Activated CD8-positive, alpha-beta memory T cell treated with anti-CD3 and anti-CD28 coated beads, Interleukin-2, amount 10 ng/mL, durations not matched to agents 7 days and 5 days (primary cell): ENCODE data around the gene EIF2B4. TPM values are rescaled to one million over a fixed set of nuclear protein-coding genes. Genes with fewer than 3 reads are reported as not detected.

ENCODE experiments used
- ATAC-seq: fragments of 150-1000 bp; cut with Tn5 transposase; one replicate; pipeline ENCODE4 v1.10.0; 2021; ENCODE audit warnings: moderate library complexity
- CTCF ChIA-PET: fragments of 350-600 bp; sonication (Branson Sonifier 250); formaldehyde crosslinking; loops from one replicate; lab custom pipeline; 2021; ENCODE audit warnings: antibody characterized with exemption; lab: Charles Lee
- DNase-seq: peaks from one replicate; pipeline ENCODE4 v3.0.0-alpha.2; 2020
- H3K27ac Mint-ChIP-seq: one replicate; pipeline ENCODE4 v1.8.0; 2021; ENCODE audit warnings: mild to moderate bottlenecking, mixed read lengths
- H3K27me3 Mint-ChIP-seq: one replicate; pipeline ENCODE4 v1.8.0; 2021; ENCODE audit warnings: mixed read lengths
- H3K36me3 Mint-ChIP-seq: one replicate; pipeline ENCODE4 v1.8.0; 2021; ENCODE audit warnings: mild to moderate bottlenecking, mixed read lengths
- H3K4me1 Mint-ChIP-seq: one replicate; pipeline ENCODE4 v1.8.0; 2021; ENCODE audit warnings: mixed read lengths
- H3K4me3 Mint-ChIP-seq: one replicate; pipeline ENCODE4 v1.8.0; 2021; ENCODE audit warnings: mild to moderate bottlenecking, moderate library complexity, mixed read lengths
- H3K9me3 Mint-ChIP-seq: one replicate; pipeline ENCODE4 v1.8.0; 2022; ENCODE audit warnings: low read depth, mixed read lengths
- total RNA-seq, 2 experiments: library from RNA; stranded (reverse); gene quantifications; one replicate each; pipeline ENCODE4 v1.2.3, GENCODE V29; 2021

Gene EIF2B4
- 10 to 100 TPM; 38.6 to 43.1 TPM for total RNA-seq

- Mint-ChIP-seq H3K36me3 (peaks cover 48% of the 10 kb centered on the region), H3K27me3 (no peaks in the 10 kb centered on the region), H3K27ac (peak within 1 kb of the TSS; percentile 96), H3K4me1 (peaks cover 37% of the 10 kb centered on the region), H3K4me3 (peak within 1 kb of the TSS; percentile 84), H3K9me3 (no peaks in the 10 kb centered on the region)
- DNase-seq: peak; percentile 100
- ATAC-seq: peak; percentile 93
- CTCF ChIA-PET: interaction anchor here (0.8 to 3.1 kb wide), 13 partner anchors 9 to 313 kb away, joined by 3 to 23 read pairs (median 5); partner anchors contain the start of genes GTF3C2, MPV17, NRBP1 and PPM1G
These were observed at the start of gene EIF2B4, which contains the start of gene SNX17 for GRCh38 chr2:27370026-27370815. Gene EIF2B4, minus strand, starts transcription at chr2:27370338. Its CDS starts 24 bp downstream, at chr2:27370314. Gene SNX17, plus strand, starts transcription at chr2:27370616. Its CDS starts 128 bp downstream, at chr2:27370744.

- peaks cover 9% of the 10 kb centered on the region for H3K4me1 Mint-ChIP-seq
- H3K27me3 Mint-ChIP-seq: peaks cover 10% of the 10 kb centered on the region
- DNase-seq (no peak), ATAC-seq (no peak)
- H3K27ac Mint-ChIP-seq: no peak overlapping the region
- H3K36me3 Mint-ChIP-seq: peaks cover 1% of the 10 kb centered on the region
- peaks cover 2% of the 10 kb centered on the region for H3K9me3 Mint-ChIP-seq
- CTCF ChIA-PET: no interaction called here
- H3K4me3 Mint-ChIP-seq: no peak overlapping the region
These were observed 46.0 kb upstream of the EIF2B4 start for GRCh38 chr2:27416151-27416550.

GRCh38 chr2:27412419-27413152, 42.4 kb upstream of the EIF2B4 start:
- Mint-ChIP-seq H3K4me3 (no peak overlapping the region), H3K4me1 (peaks cover 24% of the 10 kb centered on the region), H3K9me3 (peaks cover 2% of the 10 kb centered on the region), H3K27me3 (peaks cover 4% of the 10 kb centered on the region), H3K36me3 (peaks cover 2% of the 10 kb centered on the region), H3K27ac (no peak overlapping the region)
- no peak for ATAC-seq
- DNase-seq: no peak
- CTCF ChIA-PET: no interaction called here

- Mint-ChIP-seq H3K4me1 (peaks cover 39% of the 10 kb centered on the region), H3K36me3 (peaks cover 15% of the 10 kb centered on the region), H3K27me3 (peaks cover 4% of the 10 kb centered on the region), H3K4me3 (peak within 1 kb of the TSS; percentile 79), H3K9me3 (peaks cover 2% of the 10 kb centered on the region), H3K27ac (peak within 1 kb of the TSS; percentile 90)
- DNase-seq (peak; percentile 97), ATAC-seq (peak; percentile 97)
- CTCF ChIA-PET: interaction anchor here (1.0 to 4.2 kb wide), 12 partner anchors 16 to 274 kb away, joined by 3 to 32 read pairs (median 6); partner anchors contain the start of genes CCDC121, GPN1, GTF3C2 and NRBP1
These were observed 39.4 kb upstream of the EIF2B4 start, which contains the start of gene PPM1G for GRCh38 chr2:27409321-27410073. Gene PPM1G, minus strand, starts transcription at chr2:27409591. Its CDS starts 169 bp downstream, at chr2:27409422.

- peaks cover 40% of the 10 kb centered on the region for H3K4me1 Mint-ChIP-seq
- peak; percentile 30 for ATAC-seq
- peaks cover 4% of the 10 kb centered on the region for H3K27me3 Mint-ChIP-seq
- peak overlapping the region; percentile 82 for H3K27ac Mint-ChIP-seq
- peak overlapping the region; percentile 79 for H3K4me3 Mint-ChIP-seq
- no peak for DNase-seq
- peaks cover 18% of the 10 kb centered on the region for H3K36me3 Mint-ChIP-seq
- CTCF ChIA-PET: interaction anchor here (1.0 to 4.2 kb wide), 8 partner anchors 20 to 274 kb away, joined by 4 to 32 read pairs (median 6); partner anchors contain the start of genes GTF3C2, NRBP1 and SNX17
- H3K9me3 Mint-ChIP-seq: peaks cover 2% of the 10 kb centered on the region
These were observed 38.6 kb upstream of the EIF2B4 start for GRCh38 chr2:27408601-27409320.

GRCh38 chr2:27407798-27408491, 37.8 kb upstream of the EIF2B4 start:
- peak overlapping the region; percentile 79 for H3K4me3 Mint-ChIP-seq
- CTCF ChIA-PET: interaction anchor here (1.0 to 4.2 kb wide), 3 partner anchors 20 to 275 kb away, joined by 6 to 32 read pairs (median 22); partner anchors contain the start of gene NRBP1
- ATAC-seq: no peak
- H3K4me1 Mint-ChIP-seq: peaks cover 42% of the 10 kb centered on the region
- peaks cover 2% of the 10 kb centered on the region for H3K9me3 Mint-ChIP-seq
- no peak for DNase-seq
- peaks cover 4% of the 10 kb centered on the region for H3K27me3 Mint-ChIP-seq
- H3K27ac Mint-ChIP-seq: peak overlapping the region; percentile 82
- peaks cover 22% of the 10 kb centered on the region for H3K36me3 Mint-ChIP-seq

- Mint-ChIP-seq H3K27ac (peak overlapping the region; percentile 12), H3K9me3 (no peaks in the 10 kb centered on the region), H3K4me1 (peaks cover 36% of the 10 kb centered on the region), H3K36me3 (peaks cover 32% of the 10 kb centered on the region), H3K4me3 (no peak overlapping the region), H3K27me3 (no peaks in the 10 kb centered on the region)
- ATAC-seq (no peak), DNase-seq (no peak)
- CTCF ChIA-PET: interaction anchor here (0.7 to 1.9 kb wide), 2 partner anchors 282 to 283 kb away, joined by 3 to 4 read pairs; no protein-coding TSS in a partner anchor
These were observed 30.4 kb upstream of the EIF2B4 start for GRCh38 chr2:27400348-27401135.

GRCh38 chr2:27398962-27399361, 28.8 kb upstream of the EIF2B4 start:
- peak overlapping the region; percentile 61 for H3K27ac Mint-ChIP-seq
- CTCF ChIA-PET: no interaction called here
- H3K27me3 Mint-ChIP-seq: no peaks in the 10 kb centered on the region
- no peak overlapping the region for H3K4me3 Mint-ChIP-seq
- H3K36me3 Mint-ChIP-seq: peaks cover 33% of the 10 kb centered on the region
- ATAC-seq (no peak), DNase-seq (no peak)
- H3K4me1 Mint-ChIP-seq: peaks cover 40% of the 10 kb centered on the region
- H3K9me3 Mint-ChIP-seq: no peaks in the 10 kb centered on the region

GRCh38 chr2:27393225-27393624, 23.1 kb upstream of the EIF2B4 start:
- H3K4me1 Mint-ChIP-seq: peaks cover 35% of the 10 kb centered on the region
- no peaks in the 10 kb centered on the region for H3K9me3 Mint-ChIP-seq
- peak overlapping the region; percentile 23 for H3K27ac Mint-ChIP-seq
- H3K27me3 Mint-ChIP-seq: no peaks in the 10 kb centered on the region
- no peak for DNase-seq
- CTCF ChIA-PET: no interaction called here
- no peak for ATAC-seq
- H3K4me3 Mint-ChIP-seq: no peak overlapping the region
- H3K36me3 Mint-ChIP-seq: peaks cover 43% of the 10 kb centered on the region

GRCh38 chr2:27390822-27391679, 20.9 kb upstream of the EIF2B4 start:
- CTCF ChIA-PET: no interaction called here
- ATAC-seq (no peak), DNase-seq (no peak)
- Mint-ChIP-seq H3K4me3 (no peak overlapping the region), H3K4me1 (peaks cover 27% of the 10 kb centered on the region), H3K27me3 (no peaks in the 10 kb centered on the region), H3K9me3 (no peaks in the 10 kb centered on the region), H3K36me3 (peaks cover 42% of the 10 kb centered on the region), H3K27ac (peak overlapping the region; percentile 58)
